GM18873 (cell line): ENCODE data around the gene MRPS2.
"Not testable (repeated sequence)": the region's sequence is repeated elsewhere in the genome, so short reads cannot be mapped to it uniquely, and the experiment has no call there.

Experiments
- ATAC-seq: cut with Tn5 transposase; IDR thresholded peaks from one replicate; pipeline ENCODE4 v1.9.1; 2021; ENCODE audit warnings: mild to moderate bottlenecking, moderate library complexity, moderate number of reproducible peaks; ENCODE audit not compliant: unreplicated experiment, low FRiP score

The MRPS2 gene

GRCh38 chr9:135500525-135501260 lies at the start of gene MRPS2:
TSS of gene MRPS2 (plus strand) at chr9:135500682. CDS start at chr9:135500711, 29 bp downstream.
- ATAC-seq: no peak

GRCh38 chr9:135450956-135451355 lies 49.5 kb upstream of the MRPS2 start:
- no peak for ATAC-seq

GRCh38 chr9:135451909-135452308 lies 48.6 kb upstream of the MRPS2 start:
- not testable (repeated sequence) for ATAC-seq

GRCh38 chr9:135454737-135455136 lies 45.7 kb upstream of the MRPS2 start:
- ATAC-seq: no peak

GRCh38 chr9:135455401-135456030 lies 45.0 kb upstream of the MRPS2 start:
- no peak for ATAC-seq

GRCh38 chr9:135456436-135457104 lies 43.9 kb upstream of the MRPS2 start:
- ATAC-seq: no peak

- not testable (repeated sequence) for ATAC-seq
Measured at GRCh38 chr9:135458478-135458877, 42.0 kb upstream of the MRPS2 start.

GRCh38 chr9:135461936-135462335 lies 38.5 kb upstream of the MRPS2 start:
- ATAC-seq: no peak

- no peak for ATAC-seq
Measured at GRCh38 chr9:135463140-135463539, 37.3 kb upstream of the MRPS2 start.

GRCh38 chr9:135464181-135464580 lies 36.3 kb upstream of the MRPS2 start:
- ATAC-seq: no peak

GRCh38 chr9:135468854-135469521 lies 31.5 kb upstream of the MRPS2 start:
- ATAC-seq: no peak

GRCh38 chr9:135471791-135472640 lies 28.5 kb upstream of the MRPS2 start:
- ATAC-seq: no peak

GRCh38 chr9:135473972-135474543 lies 26.4 kb upstream of the MRPS2 start:
- ATAC-seq: no peak

- ATAC-seq: no peak
Measured at GRCh38 chr9:135474915-135475314, 25.6 kb upstream of the MRPS2 start.

- ATAC-seq: no peak
Measured at GRCh38 chr9:135476561-135477355, 23.7 kb upstream of the MRPS2 start.

- ATAC-seq: no peak
Measured at GRCh38 chr9:135478191-135478590, 22.3 kb upstream of the MRPS2 start.

GRCh38 chr9:135478829-135479468 lies 21.5 kb upstream of the MRPS2 start:
- no peak for ATAC-seq

GRCh38 chr9:135479469-135480052 lies 20.9 kb upstream of the MRPS2 start, which contains the start of gene PPP1R26:
TSS of gene PPP1R26 (plus strand) at chr9:135479782. CDS start at chr9:135484511, 4,729 bp downstream.
- ATAC-seq: no peak
